Measurements from ENCODE around the gene TEX53.

TEX53 gene

DNA sequence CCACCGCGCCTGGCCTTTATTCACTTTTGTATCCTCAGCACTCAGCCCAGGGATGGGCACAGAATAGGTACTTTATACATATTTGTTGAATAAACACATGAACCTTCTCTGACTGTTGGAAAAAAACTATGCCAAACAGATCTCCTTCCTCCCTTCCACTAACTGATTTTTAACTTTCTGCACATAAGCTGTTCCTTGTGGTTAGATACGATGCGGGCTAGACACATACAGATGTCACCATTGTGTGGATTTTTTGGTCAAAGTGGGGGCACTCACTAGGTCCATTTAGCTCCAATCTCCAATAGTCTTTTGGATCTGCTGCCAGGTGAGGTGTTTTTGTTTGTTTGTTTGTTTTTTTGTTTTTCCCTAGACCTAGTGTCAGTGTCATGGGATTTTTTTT, 19.3 kb upstream of the TEX53 start:
- ChIA-PET CTCF (interaction anchor here (0.8 to 6.2 kb wide), 6 partner anchors 32 to 340 kb away, joined by 3 to 75 read pairs (median 3); no protein-coding TSS in a partner anchor), POLR2A (no interaction called here)
- no peak for DNase-seq (ENCODE audit: extremely low spot score)
- TF ChIP-seq, protein P1, sequence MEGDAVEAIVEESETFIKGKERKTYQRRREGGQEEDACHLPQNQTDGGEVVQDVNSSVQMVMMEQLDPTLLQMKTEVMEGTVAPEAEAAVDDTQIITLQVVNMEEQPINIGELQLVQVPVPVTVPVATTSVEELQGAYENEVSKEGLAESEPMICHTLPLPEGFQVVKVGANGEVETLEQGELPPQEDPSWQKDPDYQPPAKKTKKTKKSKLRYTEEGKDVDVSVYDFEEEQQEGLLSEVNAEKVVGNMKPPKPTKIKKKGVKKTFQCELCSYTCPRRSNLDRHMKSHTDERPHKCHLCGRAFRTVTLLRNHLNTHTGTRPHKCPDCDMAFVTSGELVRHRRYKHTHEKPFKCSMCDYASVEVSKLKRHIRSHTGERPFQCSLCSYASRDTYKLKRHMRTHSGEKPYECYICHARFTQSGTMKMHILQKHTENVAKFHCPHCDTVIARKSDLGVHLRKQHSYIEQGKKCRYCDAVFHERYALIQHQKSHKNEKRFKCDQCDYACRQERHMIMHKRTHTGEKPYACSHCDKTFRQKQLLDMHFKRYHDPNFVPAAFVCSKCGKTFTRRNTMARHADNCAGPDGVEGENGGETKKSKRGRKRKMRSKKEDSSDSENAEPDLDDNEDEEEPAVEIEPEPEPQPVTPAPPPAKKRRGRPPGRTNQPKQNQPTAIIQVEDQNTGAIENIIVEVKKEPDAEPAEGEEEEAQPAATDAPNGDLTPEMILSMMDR (IDR thresholded peaks at IDR 0.05; ENCODE audit: control extremely low read depth, extremely low read depth, low read depth, missing control alignments): no peak

DNA sequence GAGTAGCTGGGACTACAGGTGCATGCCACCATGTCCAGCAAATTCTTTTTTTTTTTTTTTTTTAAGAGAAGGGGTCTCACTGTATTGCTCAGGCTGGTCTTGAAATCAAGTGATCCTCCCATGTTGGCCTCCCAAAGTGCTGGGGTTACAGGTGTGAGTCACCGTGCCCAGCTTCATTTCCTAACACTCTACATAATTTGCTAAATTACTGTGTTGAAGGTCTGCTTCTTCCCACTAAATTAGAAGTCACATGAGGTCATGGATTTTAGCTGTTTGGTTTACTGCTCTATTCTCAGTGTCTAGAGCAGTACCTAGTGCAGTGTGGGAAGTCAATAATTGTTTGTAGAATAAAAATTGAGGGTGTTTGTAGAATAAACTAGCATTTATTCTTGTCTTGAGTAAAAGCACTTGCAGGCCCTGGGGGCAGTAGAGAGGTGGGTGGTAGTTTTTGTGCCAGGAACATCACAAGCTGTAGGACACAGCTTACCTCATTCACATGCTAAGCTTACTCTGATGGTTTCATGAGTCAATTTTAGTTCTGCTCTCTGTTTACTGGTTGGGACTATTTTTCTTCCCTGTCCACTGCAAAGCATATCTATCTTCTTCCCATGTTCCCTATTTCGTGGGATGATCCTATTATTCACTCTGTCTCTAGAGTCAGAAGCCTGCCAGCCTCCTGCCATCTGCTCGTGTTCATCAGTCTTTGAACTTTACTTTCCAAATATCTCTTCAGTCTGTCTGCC, 17.4 kb upstream of the TEX53 start:
- TF ChIP-seq, protein P1 (IDR thresholded peaks at IDR 0.05; ENCODE audit: control extremely low read depth, extremely low read depth, low read depth, missing control alignments): no peak
- DNase-seq (ENCODE audit: extremely low spot score): no peak
- CTCF ChIA-PET: interaction anchor here (0.9 to 3.1 kb wide), 7 partner anchors 9 to 269 kb away, joined by 3 to 9 read pairs (median 3); partner anchors contain the start of gene TEX53
- POLR2A ChIA-PET: no interaction called here

DNA sequence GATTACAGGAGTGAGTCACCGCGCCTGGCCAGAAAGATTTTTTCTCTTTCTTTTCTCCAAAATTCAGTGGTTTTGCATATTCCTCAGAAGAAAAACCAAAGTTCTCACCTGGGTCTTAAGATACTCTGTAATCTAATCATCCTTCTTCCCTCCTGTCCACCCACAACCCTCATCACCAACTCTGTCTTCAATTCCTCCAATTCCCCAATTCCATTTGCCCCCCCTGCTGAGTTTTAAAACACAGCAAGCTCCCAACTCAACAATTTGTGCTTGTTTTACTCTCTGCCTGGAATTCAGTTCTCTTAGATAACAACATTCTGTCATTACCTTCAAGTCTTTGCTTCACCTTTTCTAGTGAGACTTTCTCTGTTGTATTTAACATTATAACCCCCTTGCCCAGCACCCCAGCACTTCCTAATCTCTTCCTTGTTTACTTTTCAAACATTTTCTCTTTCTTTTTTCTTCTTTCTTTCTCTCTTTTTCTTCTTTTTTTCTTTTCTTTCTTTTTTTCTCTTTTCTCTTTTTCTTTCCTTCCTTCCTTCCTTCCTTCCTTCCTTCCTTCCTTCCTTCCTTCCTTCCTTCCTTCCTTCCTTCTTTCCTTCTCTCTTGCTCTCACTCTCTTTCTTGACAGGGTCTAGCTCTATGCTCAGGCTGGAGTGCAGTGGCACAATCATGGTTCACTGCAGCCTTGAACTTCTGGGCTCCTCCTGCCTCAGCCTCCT, 16.6 kb upstream of the TEX53 start:
- ChIA-PET POLR2A (no interaction called here), CTCF (interaction anchor here (0.9 to 3.1 kb wide), 5 partner anchors 8 to 21 kb away, joined by 3 to 9 read pairs (median 4); partner anchors contain the start of gene TEX53)

DNA sequence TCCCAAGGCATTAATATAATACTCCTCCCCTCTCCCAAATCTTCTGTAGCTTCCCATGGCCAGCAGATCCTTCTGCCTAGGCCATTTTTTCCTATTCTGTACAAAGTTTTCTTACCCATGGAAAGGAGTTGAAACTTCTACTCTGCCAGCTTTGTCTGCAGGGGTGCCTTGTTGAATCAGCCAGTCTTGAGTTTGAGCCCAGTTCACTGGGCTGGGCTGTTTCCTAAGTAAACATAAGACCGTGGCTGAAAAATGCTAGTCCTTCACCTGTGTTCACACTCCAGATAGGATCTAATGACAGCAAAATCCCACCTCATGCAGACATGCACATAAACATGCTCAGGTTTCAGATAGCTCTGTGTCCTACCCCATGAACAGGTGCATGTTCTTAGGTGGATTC, 14.0 kb upstream of the TEX53 start:
- TF ChIP-seq, protein P1 (IDR thresholded peaks at IDR 0.05; ENCODE audit: control extremely low read depth, extremely low read depth, low read depth, missing control alignments): no peak
- POLR2A ChIA-PET: no interaction called here
- CTCF ChIA-PET: interaction anchor here (1.1 to 4.1 kb wide), 6 partner anchors 10 to 340 kb away, joined by 3 to 44 read pairs (median 4); partner anchors contain the start of gene TEX48
- no peak for DNase-seq (ENCODE audit: extremely low spot score)

More for the DNA sequence above, 16.6 kb upstream of the TEX53 start:
- TF ChIP-seq, protein P1 (IDR thresholded peaks at IDR 0.05; ENCODE audit: control extremely low read depth, extremely low read depth, low read depth, missing control alignments): no peak
- DNase-seq (ENCODE audit: extremely low spot score): no peak

DNA sequence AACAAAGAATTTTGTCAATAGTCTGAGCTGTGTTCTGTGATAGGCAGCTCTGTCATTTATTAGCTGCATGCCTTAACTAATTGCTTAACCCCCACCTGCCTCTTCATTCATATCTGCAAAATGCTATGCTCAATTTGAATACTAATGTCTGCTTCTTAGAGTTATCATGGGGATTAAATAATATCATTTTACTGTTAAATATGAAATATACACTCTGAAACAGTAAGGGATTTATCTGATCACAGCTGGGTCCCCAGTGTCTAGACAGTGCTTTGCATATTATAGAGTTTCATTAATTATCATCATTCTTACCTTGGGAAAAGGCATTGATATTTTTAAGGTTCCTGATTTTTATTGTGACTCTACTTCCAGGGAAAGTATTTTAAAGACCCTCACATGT, 12.4 kb upstream of the TEX53 start:
- ChIA-PET POLR2A (no interaction called here), CTCF (interaction anchor here (1.4 to 4.1 kb wide), 2 partner anchors 8 to 11 kb away, joined by 5 to 44 read pairs; partner anchors contain the start of gene TEX48)
- DNase-seq (ENCODE audit: extremely low spot score): no peak
- TF ChIP-seq, protein P1 (IDR thresholded peaks at IDR 0.05; ENCODE audit: control extremely low read depth, extremely low read depth, low read depth, missing control alignments): no peak

DNA sequence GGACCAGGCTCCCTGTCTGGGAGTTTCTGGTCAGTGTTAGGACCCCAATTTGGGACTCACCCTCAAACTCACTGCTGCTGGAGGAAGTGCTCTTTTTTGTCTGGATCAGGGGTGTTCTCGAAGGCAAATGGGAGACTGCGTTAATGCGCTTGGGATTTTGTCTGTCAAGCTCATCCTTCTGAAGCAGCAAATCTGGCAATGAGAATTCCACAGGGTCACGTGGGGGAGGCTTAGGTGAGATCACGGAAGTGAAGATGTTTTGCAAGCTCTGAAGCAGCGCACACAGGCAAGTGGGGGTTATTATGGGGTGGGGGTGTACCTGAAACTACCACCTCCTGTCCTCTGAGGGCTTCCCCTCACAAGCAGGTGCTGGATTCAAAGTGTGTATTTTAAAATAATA, 10.5 kb upstream of the TEX53 start:
- DNase-seq (ENCODE audit: extremely low spot score): no peak
- POLR2A ChIA-PET: no interaction called here
- CTCF ChIA-PET: interaction anchor here (0.9 to 8.0 kb wide), 5 partner anchors 13 to 346 kb away, joined by 3 to 70 read pairs (median 8); no protein-coding TSS in a partner anchor
- TF ChIP-seq, protein P1 (IDR thresholded peaks at IDR 0.05; ENCODE audit: control extremely low read depth, extremely low read depth, low read depth, missing control alignments): no peak

Data from GM10248 (cell line).